Subcutaneous adipose tissue (tissue), 4 donors: Measurements from ENCODE around the gene C1orf232. TPM values are rescaled to one million over a fixed set of nuclear protein-coding genes. Genes with fewer than 3 reads are reported as not detected.

ENCODE experiments used
- total RNA-seq, 4 donors: library from RNA; depleted of rRNA; stranded (reverse); fragments of >200 nt; gene quantifications; one replicate each; pipeline ENCODE4 v1.1.0, GENCODE V29; 2016
- TF ChIP-seq, protein P1 (sequence below): fragments of 450-650 bp; IDR thresholded peaks from one replicate; pipeline ENCODE4 v1.5.1; 2016; ENCODE audit warnings: low read depth, mild to moderate bottlenecking, control low read depth, antibody characterized with exemption, moderate library complexity

The C1orf232 gene
- total RNA-seq, 4 donors from 2014 or later: not detected

- TF ChIP-seq, protein P1, sequence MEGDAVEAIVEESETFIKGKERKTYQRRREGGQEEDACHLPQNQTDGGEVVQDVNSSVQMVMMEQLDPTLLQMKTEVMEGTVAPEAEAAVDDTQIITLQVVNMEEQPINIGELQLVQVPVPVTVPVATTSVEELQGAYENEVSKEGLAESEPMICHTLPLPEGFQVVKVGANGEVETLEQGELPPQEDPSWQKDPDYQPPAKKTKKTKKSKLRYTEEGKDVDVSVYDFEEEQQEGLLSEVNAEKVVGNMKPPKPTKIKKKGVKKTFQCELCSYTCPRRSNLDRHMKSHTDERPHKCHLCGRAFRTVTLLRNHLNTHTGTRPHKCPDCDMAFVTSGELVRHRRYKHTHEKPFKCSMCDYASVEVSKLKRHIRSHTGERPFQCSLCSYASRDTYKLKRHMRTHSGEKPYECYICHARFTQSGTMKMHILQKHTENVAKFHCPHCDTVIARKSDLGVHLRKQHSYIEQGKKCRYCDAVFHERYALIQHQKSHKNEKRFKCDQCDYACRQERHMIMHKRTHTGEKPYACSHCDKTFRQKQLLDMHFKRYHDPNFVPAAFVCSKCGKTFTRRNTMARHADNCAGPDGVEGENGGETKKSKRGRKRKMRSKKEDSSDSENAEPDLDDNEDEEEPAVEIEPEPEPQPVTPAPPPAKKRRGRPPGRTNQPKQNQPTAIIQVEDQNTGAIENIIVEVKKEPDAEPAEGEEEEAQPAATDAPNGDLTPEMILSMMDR: no peak
Observed at GRCh38 chr1:26142159-26142558, 26.6 kb downstream of the C1orf232 start.

DNA sequence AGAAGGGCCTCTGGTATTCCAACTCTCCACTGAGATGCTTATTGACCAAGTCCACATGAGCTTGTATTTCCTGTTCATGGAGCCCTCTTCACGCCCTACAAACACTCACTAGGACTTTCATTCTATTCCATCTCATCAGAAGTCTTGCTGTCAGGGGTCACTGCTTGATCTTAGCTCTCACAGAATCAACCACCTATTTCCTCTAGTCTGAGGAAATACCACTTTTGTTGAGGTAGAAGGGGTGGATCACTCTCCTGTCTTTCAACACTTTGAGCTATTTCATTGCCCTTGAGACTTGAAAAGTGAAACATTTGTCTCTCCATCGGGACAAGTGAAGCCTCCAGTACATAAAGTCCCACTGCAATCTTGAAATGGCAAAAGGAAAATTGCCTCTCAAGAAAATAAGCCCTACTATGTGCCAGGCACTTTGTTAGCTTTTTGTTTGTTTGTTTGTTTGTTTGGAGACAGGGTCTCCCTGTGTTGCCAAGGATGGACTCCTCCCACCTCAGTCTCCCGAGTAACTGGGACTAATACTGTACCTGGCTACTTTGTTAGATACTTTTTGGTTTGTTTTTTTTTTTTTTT lies 29.7 kb downstream of the C1orf232 start:
- TF ChIP-seq, protein P1: no peak

DNA sequence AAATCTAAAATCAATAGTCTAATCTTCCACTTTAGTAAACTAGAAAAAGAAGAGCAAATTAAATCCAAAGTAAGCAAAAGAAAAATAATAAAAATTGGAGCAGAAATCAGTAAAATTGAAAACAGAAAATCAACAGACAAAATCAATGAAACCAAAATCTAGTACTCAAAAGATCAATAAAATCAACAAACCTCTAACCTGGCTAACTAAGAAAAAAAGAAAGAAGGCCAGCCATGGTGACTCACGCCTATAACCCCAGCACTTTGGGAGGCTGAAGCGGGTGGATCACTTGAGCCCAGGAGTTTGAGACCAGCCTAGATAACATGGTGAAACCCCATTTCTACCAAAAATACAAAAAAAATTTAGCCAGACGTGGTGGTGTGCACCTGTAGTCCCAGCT lies 34.3 kb downstream of the C1orf232 start:
- TF ChIP-seq, protein P1: no peak

DNA sequence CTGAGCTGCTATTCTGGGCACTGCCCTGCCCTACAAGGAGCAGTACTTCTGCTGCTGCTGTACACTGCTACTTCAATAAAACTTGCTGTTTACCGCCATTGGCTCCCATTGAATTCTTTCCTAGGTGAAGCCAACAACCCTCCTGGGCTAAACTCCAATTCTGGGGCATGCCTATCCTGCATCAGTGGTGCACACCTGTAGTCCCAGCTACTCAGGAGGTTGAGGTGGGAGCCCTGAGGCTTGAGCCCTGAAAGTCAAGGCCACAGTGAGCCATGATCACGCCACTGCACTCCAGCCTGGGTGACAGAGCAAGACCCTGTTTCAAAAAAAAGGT lies 36.0 kb downstream of the C1orf232 start:
- TF ChIP-seq, protein P1: no peak

- TF ChIP-seq, protein P1: no peak
Observed at GRCh38 chr1:26132128-26132833, 36.5 kb downstream of the C1orf232 start.

GRCh38 chr1:26130695-26131094 lies 38.1 kb downstream of the C1orf232 start:
- TF ChIP-seq, protein P1: no peak

DNA sequence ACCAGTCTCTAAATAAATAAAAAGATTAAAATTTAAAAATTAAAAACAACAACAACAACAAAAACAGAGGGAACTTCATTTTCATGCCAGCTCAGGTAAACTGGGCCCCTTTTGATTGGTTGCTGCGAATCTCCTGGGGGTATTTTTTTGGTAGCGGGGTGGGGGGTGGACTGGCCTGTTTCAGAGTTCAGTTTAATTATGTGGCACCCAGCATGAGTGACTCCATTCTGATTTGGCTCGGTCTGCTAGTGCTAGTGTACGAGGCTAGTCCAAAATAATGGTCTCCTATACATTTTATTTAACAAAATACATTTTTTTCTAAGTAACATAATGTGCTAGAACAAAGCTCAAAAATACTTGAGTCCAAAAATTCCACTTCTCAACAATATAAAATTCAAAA lies 39.0 kb downstream of the C1orf232 start:
- TF ChIP-seq, protein P1: no peak
